HepG2 (cell line): ENCODE results near the gene CARD19. TPM values are rescaled to one million over a fixed set of nuclear protein-coding genes. Genes with fewer than 3 reads are reported as not detected.
A peak's percentile ranks its signal among the peaks of the same experiment; 100 is the strongest.

Experiments
- ATF1 ChIP-seq: IDR thresholded peaks from 2 replicates; pipeline ENCODE4 v1.6.1; 2016; ENCODE audit warnings: mild to moderate bottlenecking, control low read depth
- DMAP1 ChIP-seq: IDR thresholded peaks from 2 replicates; pipeline ENCODE4 v1.6.1; 2016
- ETV5 ChIP-seq: IDR thresholded peaks from 2 replicates; pipeline ENCODE4 v1.6.1; 2018; ENCODE audit warnings: missing biosample characterization, missing genetic modification reagents, inconsistent platforms, borderline replicate concordance
- GPN1 ChIP-seq: sonication (generic); formaldehyde crosslinking; IDR thresholded peaks from 2 replicates; pipeline ENCODE4 v1.5.1; 2020; ENCODE audit warnings: missing genetic modification reagents, borderline replicate concordance
- HNF4A ChIP-seq: sonication (generic); formaldehyde crosslinking; IDR thresholded peaks from 2 replicates; pipeline ENCODE4 v1.4.0; 2020; ENCODE audit warnings: missing genetic modification reagents
- JUNB ChIP-seq: sonication (generic); formaldehyde crosslinking; IDR thresholded peaks from 2 replicates; pipeline ENCODE4 v1.8.0; 2022; ENCODE audit warnings: missing genetic modification reagents, mild to moderate bottlenecking, borderline replicate concordance
- MBD4 ChIP-seq: IDR thresholded peaks from 2 replicates; pipeline ENCODE4 v1.6.1; 2012; ENCODE audit warnings: low read length, inconsistent platforms, borderline replicate concordance
- MLLT10 ChIP-seq: sonication (generic); formaldehyde crosslinking; IDR thresholded peaks from 2 replicates; pipeline ENCODE4 v1.4.0; 2020; ENCODE audit warnings: missing genetic modification reagents
- ONECUT2 ChIP-seq: sonication (generic); formaldehyde crosslinking; IDR thresholded peaks from 2 replicates; pipeline ENCODE4 v1.4.0; 2020; ENCODE audit warnings: missing genetic modification reagents
- RARG ChIP-seq: sonication (generic); formaldehyde crosslinking; IDR thresholded peaks from 2 replicates; pipeline ENCODE4 v1.4.0; 2020; ENCODE audit warnings: low read depth, mild to moderate bottlenecking, missing genetic modification reagents
- U2AF2 ChIP-seq: fragments of 200-400 bp; formaldehyde crosslinking; IDR thresholded peaks from 2 replicates; pipeline ENCODE4 v1.6.1; 2017; ENCODE audit warnings: low read depth, mild to moderate bottlenecking, low read length
- ZBTB42 ChIP-seq: sonication (generic); formaldehyde crosslinking; IDR thresholded peaks from 2 replicates; pipeline ENCODE4 v1.5.0; 2020; ENCODE audit warnings: mild to moderate bottlenecking, missing genetic modification reagents
- ZFAT ChIP-seq: sonication (generic); formaldehyde crosslinking; conservative IDR thresholded peaks from 2 replicates; pipeline ENCODE4 v1.8.1; 2023; ENCODE audit warnings: missing genetic modification reagents, inconsistent platforms
- ZFP62 ChIP-seq: sonication (generic); formaldehyde crosslinking; IDR thresholded peaks from 2 replicates; pipeline ENCODE4 v1.4.0; 2020; ENCODE audit warnings: missing genetic modification reagents
- ZNF124 ChIP-seq: sonication (generic); formaldehyde crosslinking; IDR thresholded peaks from 2 replicates; pipeline ENCODE4 v1.4.0; 2020; ENCODE audit warnings: missing genetic modification reagents
- ZNF24 ChIP-seq: fragments of 450-650 bp; IDR thresholded peaks from 2 replicates; pipeline ENCODE4 v1.6.1; 2017; ENCODE audit warnings: antibody characterized with exemption, mild to moderate bottlenecking
- ZNF468 ChIP-seq: sonication (generic); formaldehyde crosslinking; IDR thresholded peaks from 2 replicates; pipeline ENCODE4 v1.8.0; 2022; ENCODE audit warnings: mild to moderate bottlenecking, moderate library complexity, missing genetic modification reagents
- ZNF709 ChIP-seq: sonication (generic); formaldehyde crosslinking; IDR thresholded peaks from 2 replicates; pipeline ENCODE4 v1.5.0; 2020; ENCODE audit warnings: mild to moderate bottlenecking, missing genetic modification reagents
- polyA plus RNA-seq, 8 experiments: library from polyadenylated mRNA; depleted of rRNA in 3 of 8; stranded (reverse) in 7 of 8; unstranded in 1 of 8; fragments of >200 nt; fragmentation: Illumina TruSeq in 4 of 8; extraction: Trizol in 4 of 8; gene quantifications; 2 replicates each; pipeline versions ENCODE4 v1.2.1 to v1.2.3, GENCODE V29; 2011 to 2016; ENCODE audit warnings: low read depth in 4 of 8, missing spikeins in 1 of 8, mixed read lengths in 1 of 8; ENCODE audit not compliant: insufficient read depth in 1 of 8
- total RNA-seq, 5 experiments: library from RNA; depleted of rRNA; stranded (reverse); fragments of >200 nt; fragmentation: Illumina TruSeq; extraction: Trizol; gene quantifications; 2 replicates each; pipeline ENCODE4 v1.2.3, GENCODE V29; 2016; ENCODE audit warnings: low read depth in 1 of 5
- TF ChIP-seq, protein P1 (sequence below): sonication (generic); formaldehyde crosslinking; IDR thresholded peaks from 2 replicates; pipeline ENCODE4 v1.4.0; 2020; ENCODE audit warnings: missing genetic modification reagents
- TF ChIP-seq, protein P2 (sequence below): sonication (generic); formaldehyde crosslinking; IDR thresholded peaks from 2 replicates; pipeline ENCODE4 v1.4.0; 2020; ENCODE audit warnings: mild to moderate bottlenecking, low read depth, missing genetic modification reagents
- TF ChIP-seq, protein P3 (sequence below): sonication (generic); formaldehyde crosslinking; IDR thresholded peaks from 2 replicates; pipeline ENCODE4 v1.4.0; 2020; ENCODE audit warnings: mild to moderate bottlenecking, missing genetic modification reagents
- TF ChIP-seq, protein P4 (sequence below), 2 experiments: sonication (generic) in 1 of 2; formaldehyde crosslinking in 1 of 2; IDR thresholded peaks; 2 replicates each; pipeline versions ENCODE4 v1.4.0 to v1.6.1; 2016 to 2020; ENCODE audit warnings: borderline replicate concordance in 1 of 2, low read depth in 1 of 2, mild to moderate bottlenecking in 1 of 2, missing genetic modification reagents in 1 of 2

The CARD19 gene
- total and polyA plus RNA-seq, 2 of the 13 experiments (the other 11 are each of a cell fraction or from before 2014, with no cell fraction given) = 18.4 to 47.2 TPM

DNA sequence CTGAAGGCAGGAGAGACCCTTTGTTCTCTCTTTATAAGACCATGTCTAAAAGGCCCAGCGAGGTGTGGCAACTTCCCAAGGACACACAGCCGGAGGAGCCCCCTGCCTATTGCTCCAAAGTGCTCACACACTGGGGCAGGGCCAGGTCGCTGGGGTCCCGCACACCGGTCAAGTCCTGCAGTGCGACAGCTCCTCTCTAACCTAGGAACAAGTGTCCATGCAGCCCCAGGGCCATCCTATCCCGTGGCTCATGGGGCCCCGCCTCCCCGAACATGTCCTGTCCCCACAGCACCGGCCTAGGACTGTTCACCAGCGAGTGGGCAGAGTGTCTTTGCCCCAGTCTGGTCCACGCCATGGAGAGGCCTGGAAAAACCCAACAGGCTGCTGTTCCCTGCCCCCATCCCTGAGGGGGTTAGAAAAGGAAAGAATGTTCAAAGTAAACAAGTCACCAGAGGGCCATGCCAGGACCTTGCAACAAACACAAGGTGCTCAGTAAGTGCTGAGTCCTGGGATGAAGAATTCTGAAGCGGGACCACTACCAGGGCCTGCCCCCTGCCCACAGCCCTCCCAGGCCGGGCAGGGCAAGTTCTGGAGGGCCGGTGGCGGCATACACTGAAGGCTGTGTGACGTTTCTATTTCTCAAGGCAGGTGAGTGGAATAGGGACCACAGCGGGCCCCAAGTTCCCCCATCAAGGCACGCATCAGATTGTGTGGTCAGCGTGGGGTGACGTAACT, 37.1 kb downstream of the CARD19 start (continued):
- TF ChIP-seq U2AF2 (no peak), ONECUT2 (CRISPR knock-in tag) (no peak), ZNF468 (CRISPR knock-in tag) (no peak), ATF1 (CRISPR knock-in tag) (no peak), ZNF124 (CRISPR knock-in tag) (no peak), GPN1 (no peak), ZNF24 (no peak), DMAP1 (peak; percentile 67; the same call in 1 of the 2 replicates), ZNF709 (CRISPR knock-in tag) (no peak), MLLT10 (CRISPR knock-in tag) (no peak), JUNB (CRISPR knock-in tag) (no peak), ZBTB42 (CRISPR knock-in tag) (no peak), ETV5 (0 out of 2 replicates have a peak, but pooled peaks have one; percentile 18), MBD4 (no peak), ZFAT (CRISPR knock-in tag) (no peak), HNF4A (CRISPR knock-in tag) (no peak), RARG (CRISPR knock-in tag) (no peak), ZFP62 (CRISPR knock-in tag) (no peak)
- TF ChIP-seq, protein P1, sequence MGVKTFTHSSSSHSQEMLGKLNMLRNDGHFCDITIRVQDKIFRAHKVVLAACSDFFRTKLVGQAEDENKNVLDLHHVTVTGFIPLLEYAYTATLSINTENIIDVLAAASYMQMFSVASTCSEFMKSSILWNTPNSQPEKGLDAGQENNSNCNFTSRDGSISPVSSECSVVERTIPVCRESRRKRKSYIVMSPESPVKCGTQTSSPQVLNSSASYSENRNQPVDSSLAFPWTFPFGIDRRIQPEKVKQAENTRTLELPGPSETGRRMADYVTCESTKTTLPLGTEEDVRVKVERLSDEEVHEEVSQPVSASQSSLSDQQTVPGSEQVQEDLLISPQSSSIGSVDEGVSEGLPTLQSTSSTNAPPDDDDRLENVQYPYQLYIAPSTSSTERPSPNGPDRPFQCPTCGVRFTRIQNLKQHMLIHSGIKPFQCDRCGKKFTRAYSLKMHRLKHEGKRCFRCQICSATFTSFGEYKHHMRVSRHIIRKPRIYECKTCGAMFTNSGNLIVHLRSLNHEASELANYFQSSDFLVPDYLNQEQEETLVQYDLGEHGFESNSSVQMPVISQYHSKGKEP (CRISPR knock-in tag) = no peak
- TF ChIP-seq, protein P2, sequence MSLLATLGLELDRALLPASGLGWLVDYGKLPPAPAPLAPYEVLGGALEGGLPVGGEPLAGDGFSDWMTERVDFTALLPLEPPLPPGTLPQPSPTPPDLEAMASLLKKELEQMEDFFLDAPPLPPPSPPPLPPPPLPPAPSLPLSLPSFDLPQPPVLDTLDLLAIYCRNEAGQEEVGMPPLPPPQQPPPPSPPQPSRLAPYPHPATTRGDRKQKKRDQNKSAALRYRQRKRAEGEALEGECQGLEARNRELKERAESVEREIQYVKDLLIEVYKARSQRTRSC (CRISPR knock-in tag) = no peak
- TF ChIP-seq, protein P3, sequence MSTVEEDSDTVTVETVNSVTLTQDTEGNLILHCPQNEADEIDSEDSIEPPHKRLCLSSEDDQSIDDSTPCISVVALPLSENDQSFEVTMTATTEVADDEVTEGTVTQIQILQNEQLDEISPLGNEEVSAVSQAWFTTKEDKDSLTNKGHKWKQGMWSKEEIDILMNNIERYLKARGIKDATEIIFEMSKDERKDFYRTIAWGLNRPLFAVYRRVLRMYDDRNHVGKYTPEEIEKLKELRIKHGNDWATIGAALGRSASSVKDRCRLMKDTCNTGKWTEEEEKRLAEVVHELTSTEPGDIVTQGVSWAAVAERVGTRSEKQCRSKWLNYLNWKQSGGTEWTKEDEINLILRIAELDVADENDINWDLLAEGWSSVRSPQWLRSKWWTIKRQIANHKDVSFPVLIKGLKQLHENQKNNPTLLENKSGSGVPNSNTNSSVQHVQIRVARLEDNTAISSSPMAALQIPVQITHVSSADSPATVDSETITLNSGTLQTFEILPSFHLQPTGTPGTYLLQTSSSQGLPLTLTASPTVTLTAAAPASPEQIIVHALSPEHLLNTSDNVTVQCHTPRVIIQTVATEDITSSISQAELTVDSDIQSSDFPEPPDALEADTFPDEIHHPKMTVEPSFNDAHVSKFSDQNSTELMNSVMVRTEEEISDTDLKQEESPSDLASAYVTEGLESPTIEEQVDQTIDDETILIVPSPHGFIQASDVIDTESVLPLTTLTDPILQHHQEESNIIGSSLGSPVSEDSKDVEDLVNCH (CRISPR knock-in tag) = 0 out of 2 replicates have a peak, but pooled peaks have one; percentile 44
- TF ChIP-seq, protein P4, sequence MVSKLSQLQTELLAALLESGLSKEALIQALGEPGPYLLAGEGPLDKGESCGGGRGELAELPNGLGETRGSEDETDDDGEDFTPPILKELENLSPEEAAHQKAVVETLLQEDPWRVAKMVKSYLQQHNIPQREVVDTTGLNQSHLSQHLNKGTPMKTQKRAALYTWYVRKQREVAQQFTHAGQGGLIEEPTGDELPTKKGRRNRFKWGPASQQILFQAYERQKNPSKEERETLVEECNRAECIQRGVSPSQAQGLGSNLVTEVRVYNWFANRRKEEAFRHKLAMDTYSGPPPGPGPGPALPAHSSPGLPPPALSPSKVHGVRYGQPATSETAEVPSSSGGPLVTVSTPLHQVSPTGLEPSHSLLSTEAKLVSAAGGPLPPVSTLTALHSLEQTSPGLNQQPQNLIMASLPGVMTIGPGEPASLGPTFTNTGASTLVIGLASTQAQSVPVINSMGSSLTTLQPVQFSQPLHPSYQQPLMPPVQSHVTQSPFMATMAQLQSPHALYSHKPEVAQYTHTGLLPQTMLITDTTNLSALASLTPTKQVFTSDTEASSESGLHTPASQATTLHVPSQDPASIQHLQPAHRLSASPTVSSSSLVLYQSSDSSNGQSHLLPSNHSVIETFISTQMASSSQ (IDR thresholded peaks at IDR 0.05; ENCODE audit: low read depth) = no peak
- TF ChIP-seq, protein P4 (CRISPR knock-in tag; IDR thresholded peaks at IDR 0.05; ENCODE audit: borderline replicate concordance) = no peak
